Measurements from ENCODE around the gene MSH3.
A peak's percentile ranks its signal among the peaks of the same experiment; 100 is the strongest.
"Not testable (repeated sequence)": the region's sequence is repeated elsewhere in the genome, so short reads cannot be mapped to it uniquely, and the experiment has no call there.

MSH3 gene

DNA sequence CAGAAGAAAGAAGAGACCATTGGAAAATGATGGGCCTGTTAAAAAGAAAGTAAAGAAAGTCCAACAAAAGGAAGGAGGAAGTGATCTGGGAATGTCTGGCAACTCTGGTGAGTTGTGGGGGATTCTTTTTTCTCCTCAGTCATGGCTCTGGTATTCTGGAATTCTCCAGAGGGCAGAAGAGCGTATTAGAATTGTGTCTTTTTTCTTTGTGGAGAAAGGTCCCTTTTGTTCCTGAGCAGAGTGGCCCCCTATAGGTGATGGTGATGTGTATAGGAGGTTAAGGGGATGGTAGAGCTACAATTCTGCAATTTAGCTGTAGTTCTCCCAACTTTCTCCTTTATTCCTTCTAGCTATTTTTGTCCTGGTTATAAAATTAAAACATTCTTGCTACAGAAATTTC is 2.0 kb downstream of the MSH3 start:
- peak; percentile 71 for DNase-seq

DNA sequence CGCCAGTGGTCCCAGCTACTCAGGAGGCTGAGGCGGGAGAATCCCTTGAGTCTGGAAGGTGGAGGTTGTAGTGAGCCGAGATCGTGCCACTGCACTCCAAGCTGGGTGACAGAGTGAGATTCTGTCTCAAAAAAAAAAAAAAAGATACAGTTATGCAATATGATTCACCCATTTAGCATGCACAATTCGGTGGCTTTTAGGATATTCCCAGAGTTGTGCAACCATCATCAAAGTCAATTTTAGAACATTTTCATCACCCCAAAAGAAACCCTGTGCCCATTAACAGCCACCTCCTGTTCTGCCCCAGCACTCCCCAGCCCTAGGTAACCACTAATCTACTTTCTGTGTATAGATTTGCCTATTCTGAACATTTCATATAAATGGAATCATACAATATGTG is 4.7 kb downstream of the MSH3 start:
- peak; percentile 36 for DNase-seq

DNA sequence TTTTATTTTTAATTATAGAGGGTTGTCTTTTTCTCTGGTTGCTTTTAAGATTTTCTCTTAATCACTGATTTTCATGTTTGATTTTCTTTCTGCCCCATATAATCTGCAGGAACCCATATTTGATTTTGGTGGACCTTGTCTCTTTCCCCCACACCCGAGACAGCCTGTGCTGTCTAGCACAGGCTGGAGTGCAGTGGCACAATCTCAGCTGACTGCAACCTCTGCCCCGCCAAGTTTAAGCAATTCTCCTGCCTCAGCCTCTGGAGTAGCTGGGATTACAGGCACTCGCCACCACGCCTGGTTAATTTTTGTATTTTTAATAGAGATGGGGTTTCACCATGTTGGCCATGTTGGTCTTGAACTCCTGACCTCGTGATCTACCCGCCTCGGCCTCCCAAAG is 6.2 kb downstream of the MSH3 start:
- DNase-seq: not testable (repeated sequence)

DNA sequence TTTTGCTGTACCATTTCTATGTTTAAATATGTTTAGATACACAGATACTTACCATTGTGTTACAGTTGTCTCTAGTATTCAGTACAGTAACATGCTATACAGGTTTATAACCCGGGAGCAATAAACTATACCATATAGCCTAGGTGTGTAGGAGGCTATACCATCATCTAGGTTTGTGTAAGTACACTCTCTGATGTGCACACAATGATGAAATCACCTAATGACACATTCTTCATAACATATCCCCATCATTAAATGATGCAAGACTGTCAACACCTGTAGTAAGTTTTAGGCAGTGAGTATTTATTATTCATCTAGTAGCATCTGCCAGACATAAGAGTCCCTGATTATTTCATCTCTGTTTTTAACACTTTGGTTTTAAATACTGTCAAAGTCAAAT is 7.7 kb downstream of the MSH3 start:
- DNase-seq: no peak

DNA sequence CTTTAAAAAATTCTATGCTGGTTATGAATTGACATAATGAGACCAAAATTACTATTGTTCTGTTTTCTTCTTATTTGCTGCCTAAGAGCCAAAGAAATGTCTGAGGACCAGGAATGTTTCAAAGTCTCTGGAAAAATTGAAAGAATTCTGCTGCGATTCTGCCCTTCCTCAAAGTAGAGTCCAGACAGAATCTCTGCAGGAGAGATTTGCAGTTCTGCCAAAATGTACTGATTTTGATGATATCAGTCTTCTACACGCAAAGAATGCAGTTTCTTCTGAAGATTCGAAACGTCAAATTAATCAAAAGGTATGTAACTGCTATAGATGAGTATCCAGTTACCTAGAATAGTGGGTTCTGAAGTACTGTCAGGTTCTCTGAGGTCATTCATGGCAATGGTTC is 10.6 kb downstream of the MSH3 start:
- no peak for DNase-seq

DNA sequence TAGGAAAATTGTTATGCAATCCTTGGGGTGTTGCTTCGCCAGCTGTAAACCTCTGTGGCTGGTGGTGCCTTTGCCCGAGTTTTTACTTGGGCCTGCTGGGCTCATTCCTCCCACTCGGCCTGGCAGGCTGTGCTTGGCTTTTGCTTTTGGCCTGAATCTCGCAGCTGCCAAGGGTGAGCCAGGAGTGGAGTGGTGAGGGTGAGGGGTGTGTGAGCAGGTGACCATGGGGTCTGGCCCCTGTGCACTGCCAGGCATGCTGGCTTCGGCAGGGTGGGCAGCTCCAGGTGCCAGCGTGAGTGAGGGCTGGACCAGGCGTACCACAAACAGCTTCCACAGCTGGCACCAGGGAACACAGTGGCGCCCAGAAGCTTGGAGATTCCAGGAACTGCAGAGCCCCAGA is 12.9 kb downstream of the MSH3 start:
- no peak for DNase-seq

DNA sequence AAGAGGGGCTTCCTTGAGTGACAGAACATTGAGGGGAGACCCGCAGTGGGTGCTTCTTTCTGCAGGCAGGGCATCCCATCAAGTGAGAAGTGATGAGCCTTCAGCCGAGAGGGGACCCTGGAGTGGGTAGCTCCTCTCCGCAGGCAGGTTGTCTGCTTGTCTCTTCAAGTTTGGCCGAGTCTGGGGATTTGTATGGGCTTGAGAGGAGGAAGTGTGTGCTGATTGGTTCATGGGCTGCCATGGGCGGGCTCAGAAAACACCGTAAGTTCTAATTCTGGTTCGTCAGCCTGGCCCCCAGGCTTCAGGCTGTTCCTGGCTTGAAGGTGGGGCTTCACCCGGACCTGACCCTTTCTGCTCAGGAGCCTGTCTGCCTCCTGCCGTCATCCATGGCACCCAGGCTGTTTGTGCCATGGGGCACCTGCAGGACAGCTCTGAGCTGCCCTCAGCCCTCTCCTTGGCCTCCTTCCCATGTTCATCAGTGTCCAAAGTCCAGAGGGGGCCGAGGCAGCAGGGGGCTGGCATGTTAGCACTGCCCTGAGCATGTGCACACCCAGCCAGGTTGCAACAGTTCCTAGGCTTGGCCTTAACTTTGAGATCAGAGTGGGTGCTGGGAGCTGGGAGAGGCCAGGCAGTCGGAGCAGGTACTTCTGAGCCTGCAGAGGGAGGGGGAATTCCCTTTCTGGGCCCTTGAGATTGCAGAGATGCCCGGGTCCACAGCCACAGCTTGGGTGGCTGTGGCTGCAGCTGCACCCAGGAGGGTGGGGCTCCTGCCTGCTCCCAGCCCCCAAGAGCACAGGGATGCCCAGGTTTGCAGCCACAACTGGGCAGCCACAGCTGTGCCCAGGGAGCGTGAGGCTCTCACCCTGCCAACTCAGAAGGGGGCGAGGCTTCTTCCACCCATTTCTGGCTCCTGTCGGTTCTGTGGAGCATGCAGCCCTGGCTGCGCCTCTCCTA is 13.8 kb downstream of the MSH3 start:
- DNase-seq: no peak

DNA sequence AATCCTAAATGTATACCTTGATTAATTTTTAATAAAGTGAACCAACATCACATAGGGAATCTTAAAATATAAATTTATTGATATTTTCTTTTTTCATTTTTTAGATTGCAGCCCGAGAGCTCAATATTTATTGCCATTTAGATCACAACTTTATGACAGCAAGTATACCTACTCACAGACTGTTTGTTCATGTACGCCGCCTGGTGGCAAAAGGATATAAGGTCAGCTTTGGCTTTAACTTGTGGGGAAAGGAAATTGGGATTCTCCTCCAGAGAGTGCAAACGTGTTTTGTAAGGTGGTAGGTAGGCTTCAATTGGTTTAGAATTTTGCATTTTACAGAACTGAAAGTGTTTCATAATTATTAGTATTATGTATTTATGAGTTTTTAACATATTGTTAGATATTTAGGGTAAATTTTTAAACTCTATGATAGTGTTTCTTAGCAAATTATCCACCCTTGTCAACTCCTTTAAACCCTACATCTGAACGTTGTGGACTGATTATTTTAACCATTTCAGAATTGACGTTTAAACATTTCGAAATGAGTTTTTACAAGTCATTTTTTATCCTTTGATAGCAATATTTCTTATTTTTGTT is 17.8 kb downstream of the MSH3 start:
- peak; percentile 73 for DNase-seq

DNA sequence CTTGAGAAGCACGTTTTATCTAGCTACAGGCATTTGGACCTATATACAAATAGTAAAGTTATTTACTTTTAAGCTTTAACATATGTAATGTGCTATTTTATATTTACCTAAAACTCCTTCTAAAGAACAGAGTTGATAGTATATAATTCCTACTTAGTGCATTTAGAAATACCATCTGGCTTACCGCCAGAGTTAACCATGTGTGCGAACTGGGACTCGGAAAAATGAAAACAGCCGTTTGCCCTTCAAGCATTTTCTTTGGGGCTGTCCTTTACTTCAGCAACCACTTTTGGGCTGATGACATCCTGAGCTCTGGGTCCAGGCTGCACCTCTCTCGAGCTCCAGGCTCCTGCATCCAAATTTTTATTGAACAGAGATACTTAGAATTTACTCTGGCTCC is 22.3 kb downstream of the MSH3 start:
- DNase-seq: no peak

DNA sequence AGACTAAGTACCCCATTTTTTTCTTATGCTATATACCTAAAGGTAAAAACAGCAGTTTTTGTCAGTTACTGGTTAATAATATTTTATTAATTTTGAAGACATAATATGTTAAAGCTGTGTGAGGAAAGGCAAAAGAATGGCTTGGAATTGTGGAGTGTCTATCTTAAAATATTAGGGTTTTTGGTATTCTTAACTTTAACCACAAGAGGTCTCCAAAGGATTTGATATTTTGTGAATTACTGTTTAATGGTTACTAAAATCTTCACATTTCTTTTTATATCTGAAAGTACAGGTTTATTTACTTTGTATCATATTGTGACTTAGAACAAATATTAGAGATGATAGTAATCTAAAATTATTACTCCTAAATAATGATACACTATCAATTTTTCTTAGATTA is 32.3 kb downstream of the MSH3 start:
- peak; percentile 25 for DNase-seq

DNA sequence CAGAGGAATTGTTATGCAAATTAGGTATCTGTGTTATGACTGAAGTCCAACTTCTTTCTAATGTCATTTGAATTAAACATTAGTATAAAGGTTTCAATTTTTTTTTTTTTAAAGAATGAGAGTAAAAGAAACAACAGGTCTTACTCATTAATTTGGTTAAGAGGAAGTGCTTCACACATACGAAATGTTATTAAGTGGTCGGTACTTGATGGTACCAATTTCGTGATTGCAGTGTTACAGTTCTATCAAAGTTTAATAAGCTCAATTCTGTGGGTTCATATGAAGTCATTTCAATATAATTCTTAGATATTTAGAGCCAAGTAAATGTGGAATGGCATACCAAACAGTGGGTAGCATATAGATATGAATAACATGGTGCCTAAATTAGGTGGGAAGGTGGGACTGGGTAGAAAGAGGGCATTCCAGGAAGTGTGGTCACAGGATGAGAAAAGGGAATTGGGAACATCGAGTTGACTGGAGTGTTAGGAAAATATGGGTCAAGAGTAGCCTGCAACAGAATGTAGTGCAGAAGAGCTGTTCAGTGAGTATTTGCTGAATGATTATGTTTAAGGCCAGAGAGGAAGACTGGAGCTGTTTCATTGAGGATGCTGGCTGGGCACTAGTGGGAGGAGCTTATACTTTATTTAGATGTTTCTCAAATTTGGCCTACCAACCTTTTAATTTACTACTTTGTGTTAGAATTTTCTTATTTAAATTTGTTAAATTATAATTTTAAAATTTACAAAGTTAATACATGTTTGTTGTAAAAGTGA is 34.4 kb downstream of the MSH3 start:
- DNase-seq: no peak

DNA sequence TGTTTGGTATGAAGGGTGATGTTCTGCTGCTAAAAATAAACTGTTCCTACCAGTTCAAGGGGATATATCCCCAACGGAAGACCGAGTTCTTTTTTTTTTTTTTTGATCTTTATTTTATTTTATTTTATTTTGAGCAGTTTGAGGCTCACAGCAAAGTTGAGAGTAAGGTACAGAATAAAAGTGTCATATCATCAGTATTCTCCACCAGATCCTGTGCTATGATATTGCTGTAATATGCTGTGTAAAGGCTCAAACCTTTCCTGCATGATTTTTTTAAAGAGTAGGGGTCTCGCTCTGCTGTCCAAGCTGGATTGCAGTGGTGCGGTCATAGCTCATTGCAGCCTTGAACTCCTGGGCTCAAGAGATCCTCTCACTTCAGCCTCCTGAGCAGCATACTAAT is 35.2 kb downstream of the MSH3 start:
- DNase-seq: no peak

DNA sequence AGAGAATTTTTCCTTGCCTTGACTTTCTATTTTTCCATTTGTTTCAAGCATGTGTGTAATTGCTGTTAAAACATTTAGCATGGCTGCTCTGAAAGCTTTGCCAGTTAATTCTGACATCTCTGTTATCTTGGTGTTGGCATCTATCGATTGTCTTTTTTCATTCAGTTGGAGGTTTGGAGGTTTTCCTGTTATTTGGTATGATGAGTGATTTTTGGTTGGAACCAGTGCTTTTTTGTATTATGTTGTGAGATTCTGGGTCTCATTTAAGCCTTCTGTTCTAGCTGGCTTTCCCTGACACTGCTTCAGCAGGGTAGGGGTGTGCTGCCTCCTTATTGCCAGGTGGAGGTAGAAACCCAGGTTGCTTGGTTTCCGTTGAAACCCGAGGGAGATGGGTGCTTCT is 41.2 kb downstream of the MSH3 start:
- DNase-seq: no peak

DNA sequence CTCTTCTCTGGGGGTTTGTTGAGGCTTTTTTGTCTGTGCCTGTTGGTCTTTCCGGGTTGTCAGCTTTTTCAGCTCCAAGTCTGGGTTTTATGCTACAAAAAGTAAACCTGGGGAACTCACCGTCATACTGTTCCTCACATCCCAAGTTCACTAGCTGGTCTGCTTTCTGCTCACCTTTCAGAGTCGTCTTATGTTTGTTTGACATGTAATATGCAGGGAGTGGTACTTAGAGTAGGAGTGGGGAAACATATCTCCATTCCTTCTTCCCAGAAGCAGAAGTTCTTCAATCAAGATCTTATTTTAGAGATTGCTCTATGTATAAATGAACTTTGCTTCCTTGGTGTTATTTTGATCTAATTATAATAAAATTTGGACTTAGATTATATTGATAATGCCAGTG is 42.0 kb downstream of the MSH3 start:
- no peak for DNase-seq

DNA sequence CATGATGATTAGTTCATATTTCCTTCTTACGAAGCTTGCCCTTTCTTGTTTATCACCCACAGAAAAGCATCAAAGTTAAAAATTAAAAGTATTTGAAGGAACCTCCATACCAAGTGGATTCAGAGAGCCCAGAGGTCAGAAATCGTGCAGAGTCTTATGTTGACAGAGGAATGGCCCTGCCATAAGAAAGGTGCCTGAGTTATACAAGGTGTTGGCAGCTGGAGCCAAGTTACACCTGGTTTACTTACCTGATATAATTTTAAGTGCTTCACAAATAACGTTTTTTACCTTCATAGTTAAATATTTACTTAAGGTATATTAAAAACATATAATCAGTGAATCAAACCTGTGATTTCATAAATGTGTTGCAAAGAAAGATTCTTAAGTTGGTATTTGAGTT is 42.6 kb downstream of the MSH3 start:
- DNase-seq: no peak

DNA sequence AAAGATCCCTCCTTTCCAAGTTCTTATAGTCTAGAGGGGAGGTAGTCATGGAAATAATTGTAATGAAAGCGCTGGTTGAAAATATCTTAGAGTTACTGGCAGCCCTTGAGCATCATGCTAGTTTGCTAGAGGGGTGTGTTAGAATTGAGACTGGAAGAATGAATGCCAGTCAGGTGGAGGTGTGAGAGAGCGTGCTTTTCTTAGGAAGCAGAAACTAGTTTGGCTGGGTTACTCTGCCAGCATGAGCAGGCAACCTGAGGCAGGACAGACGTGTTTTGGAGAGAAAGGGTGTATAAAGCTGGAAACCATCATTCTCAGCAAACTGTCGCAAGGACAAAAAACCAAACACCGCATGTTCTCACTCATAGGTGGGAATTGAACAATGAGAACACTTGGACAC is 43.9 kb downstream of the MSH3 start:
- no peak for DNase-seq

DNA sequence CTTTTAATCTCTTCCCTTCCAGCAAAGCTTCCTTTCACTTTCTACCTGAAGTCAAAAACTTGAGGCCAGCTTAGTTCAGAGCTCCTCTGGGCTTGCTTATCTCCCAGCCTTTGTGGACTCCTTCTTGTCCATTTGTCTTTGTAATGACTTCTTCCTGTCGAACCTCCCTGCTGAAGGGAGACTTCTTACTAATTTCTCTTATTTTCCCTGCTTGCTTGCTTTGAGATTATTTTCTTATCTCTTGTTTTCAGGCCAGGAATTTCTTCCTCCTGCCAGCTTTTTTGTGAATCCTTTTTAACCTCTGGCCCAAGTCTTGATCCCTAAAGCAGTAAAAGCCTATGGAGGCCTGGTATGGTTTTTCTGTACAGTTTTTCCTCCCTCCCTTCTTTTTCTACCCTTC is 47.1 kb downstream of the MSH3 start:
- no peak for DNase-seq

DNA sequence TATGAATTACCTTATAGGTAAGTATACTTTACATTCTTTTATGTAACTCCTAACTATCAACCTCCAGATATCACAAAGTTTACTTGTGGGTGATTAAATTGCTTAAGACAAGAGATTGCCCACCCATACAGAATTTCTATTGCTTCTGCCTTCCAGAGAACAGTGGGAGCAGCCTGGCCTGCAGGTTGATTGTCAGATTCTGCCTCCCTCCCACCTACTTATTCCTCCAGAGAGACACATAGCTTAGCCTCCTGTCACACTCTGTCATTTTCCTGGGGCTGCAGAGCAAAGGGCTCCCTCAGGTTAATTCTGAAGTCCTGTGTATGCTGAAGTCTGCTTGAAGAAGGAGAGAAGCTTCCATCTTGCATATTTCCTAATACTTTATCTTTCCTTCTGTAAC is 48.8 kb downstream of the MSH3 start:
- no peak for DNase-seq

DNA sequence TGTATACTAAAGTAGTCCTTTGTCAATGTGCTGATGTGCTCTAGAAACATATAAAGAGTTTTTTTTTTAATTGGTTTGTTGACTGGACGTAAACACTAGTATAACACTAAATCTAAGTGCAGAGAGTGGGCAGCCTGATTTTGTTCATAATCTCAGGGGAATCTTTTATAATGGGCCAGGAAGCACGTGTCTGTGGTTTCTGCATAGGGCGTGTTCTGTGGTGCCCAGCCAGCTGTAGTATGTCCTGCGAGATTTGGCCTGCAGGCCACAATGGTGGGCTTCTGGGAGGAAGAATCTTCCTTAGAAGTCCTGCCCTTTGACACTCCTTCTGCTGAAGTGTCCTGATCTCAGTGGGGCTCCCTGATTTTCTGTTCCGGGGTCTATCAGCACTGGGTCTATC is 49.3 kb downstream of the MSH3 start:
- peak; percentile 7 for DNase-seq

DNA sequence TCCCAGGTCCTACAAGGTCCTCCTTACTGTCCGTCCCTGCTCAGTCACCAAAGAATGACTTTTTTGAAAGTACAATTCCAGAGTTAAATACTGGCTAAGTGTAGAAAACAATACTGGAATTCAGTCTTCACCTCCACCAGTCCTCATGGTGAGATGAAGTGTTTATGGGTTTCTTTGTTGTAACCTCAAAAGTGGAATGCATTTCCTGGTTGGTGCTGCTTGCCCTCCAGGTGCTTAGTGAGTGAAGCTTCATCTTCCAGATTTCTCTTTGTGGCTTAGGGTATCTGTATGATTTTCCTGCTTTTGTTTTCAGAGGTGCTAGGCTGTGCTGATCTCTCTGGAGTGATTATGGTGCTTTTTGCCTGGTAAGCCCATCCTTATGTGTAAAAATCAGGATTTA is 49.8 kb downstream of the MSH3 start:
- no peak for DNase-seq

DNA sequence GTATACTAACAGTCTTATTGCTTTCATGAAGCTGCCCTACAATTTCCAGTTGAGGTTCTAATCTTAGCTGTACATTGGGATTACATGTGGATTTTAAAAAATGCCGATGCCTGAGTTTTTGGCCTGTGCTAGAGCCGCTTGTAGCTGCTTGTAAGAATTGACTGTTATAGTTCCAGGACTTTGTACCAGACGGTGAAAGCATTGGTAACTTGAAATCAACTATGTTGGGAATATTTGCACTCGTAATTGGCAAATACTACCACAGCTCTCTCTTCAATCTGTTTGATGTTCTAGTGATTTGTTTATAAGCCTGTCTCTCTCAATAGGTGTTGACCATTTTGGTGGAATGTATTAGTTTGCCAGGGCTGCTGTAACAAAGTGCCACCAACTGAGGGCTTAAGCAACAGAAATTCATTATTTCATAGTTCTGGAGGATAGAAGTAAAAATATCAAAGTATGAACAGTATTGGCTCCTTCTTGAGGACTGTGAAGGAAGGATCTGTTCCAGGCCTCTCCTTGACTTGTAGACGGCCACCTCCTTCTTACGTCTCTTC is 50.8 kb downstream of the MSH3 start:
- DNase-seq: no peak

DNA sequence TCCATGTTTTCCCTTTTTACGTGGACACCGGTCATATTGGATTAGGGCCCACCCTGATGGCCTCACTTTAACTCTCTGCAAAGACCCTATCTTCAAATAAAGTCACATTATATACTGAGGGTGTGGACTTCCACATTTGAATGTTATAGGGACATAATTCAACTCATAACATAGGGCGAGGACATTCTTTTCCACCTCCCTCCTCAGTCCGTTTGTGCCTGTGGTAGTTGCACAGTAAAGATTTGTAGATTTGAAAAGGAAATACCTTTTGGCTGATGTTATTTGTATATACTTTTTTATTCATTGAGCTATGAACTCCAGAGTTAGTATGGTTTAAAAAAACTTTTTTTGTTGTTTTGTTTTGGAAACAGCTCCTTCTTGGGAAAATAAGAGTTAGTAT is 51.3 kb downstream of the MSH3 start:
- DNase-seq: peak; percentile 10

DNA sequence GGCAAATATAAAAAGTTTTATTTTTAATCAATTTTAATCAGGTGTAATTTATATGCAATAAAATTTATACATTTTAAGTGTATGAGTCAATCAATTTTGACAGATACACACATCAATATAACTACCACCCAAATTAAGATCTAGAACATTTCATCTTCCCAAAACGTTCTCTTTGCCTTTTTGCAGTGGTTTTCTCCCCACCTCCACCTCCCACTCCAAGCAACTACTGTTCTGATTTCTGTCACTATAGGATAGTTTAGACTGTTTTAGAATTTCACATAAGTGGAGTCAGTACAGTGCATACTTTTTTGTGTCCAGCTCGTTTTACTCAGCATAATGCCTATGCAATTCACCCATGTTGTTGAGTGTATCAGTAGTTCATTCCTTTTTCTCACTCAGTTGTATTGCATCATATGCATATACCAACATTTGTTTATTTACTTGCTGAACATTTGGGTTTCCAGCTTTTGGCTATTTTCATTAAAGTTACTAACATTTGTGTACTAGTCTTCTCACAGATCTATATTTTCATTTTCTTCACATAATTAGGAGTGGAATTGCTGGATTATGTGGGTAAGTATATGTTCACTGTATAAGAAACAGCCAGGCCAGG is 52.5 kb downstream of the MSH3 start:
- no peak for DNase-seq

Measured in fibroblast of skin of back (primary cell).